GM21576 (cell line): ENCODE measurements around the gene ODC1.
"Not testable (repeated sequence)": the region's sequence is repeated elsewhere in the genome, so short reads cannot be mapped to it uniquely, and the experiment has no call there.

Source experiments
- ATAC-seq: cut with Tn5 transposase; IDR thresholded peaks from one replicate; pipeline ENCODE4 v1.9.1; 2021; ENCODE audit warnings: mild to moderate bottlenecking, moderate library complexity; ENCODE audit not compliant: unreplicated experiment

ODC1 gene

DNA sequence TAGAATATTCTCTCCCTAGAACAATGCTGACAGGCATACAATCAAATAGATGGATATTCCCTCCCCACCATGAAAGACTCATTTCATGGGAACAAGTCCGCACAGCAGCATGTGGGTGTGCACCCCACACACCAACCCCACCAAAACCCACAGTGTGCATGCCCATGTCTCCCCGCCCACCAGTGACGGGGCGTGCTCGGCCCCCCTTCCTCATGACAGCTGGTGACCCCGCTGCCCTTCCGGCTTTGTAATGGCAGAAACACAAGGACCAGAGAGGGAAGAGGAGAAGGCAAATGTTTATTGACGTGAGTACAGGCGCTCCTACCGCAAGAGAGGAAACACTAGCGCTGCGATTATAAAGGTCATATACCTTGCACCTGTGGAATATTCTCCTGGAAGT is 30.8 kb upstream of the ODC1 start:
- no peak for ATAC-seq

DNA sequence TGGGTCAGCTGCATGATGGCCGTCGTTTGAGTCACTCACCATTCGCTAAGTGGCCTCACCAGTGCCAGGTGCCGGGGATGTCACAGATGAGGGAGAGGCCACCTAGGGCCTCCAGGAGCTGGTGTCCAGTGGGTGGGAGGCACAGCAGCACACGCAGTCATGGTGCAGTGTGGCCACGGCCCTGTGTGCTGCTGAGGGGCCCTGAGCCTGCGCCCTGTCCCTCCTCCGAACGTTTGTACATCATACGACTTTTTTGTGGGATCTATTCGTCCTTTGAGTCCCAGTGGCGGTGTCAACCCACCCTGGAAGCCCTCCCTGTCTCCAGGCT is 30.1 kb upstream of the ODC1 start:
- ATAC-seq, result no peak

DNA sequence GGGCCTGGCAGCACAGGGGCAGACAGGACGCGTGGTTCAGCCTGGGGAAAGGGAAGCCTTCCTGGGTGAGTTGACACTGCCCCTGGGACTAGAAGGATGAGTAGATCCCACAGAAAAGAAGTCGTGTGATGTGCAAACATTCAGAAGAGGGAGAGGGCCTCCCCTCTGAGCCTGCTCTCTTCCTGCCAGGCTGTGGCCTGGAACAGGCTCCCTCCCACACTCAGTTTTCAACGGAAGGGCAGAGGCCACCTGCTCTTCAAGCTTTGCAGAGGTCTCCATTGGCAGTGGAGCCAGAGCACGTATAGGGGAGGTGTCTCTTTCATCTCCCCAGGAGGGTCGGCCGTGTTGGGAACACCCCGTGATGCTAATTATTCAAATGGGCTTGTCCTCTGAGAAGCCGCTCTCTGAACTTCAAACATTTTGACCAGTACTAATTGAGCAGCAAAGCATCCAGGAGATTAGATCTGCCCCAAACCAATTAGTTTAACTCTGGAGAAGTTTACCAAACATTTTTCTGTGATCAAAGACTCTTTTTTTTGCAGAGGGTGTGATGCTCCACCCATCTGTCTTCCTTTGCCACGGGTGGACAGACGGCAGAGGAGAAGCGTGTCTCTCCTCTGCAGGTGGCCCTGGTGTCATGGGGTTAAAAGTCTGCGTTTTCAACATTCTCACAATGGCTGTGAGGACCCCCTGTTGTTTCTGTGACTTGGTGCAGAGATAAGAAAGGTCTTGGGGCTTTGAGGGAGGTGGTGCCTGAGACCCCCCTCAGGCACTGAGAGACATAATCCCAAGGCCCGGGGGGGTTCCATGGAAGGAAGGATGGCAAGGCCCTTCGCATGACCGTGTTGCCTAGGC is 29.5 kb upstream of the ODC1 start:
- no peak for ATAC-seq

DNA sequence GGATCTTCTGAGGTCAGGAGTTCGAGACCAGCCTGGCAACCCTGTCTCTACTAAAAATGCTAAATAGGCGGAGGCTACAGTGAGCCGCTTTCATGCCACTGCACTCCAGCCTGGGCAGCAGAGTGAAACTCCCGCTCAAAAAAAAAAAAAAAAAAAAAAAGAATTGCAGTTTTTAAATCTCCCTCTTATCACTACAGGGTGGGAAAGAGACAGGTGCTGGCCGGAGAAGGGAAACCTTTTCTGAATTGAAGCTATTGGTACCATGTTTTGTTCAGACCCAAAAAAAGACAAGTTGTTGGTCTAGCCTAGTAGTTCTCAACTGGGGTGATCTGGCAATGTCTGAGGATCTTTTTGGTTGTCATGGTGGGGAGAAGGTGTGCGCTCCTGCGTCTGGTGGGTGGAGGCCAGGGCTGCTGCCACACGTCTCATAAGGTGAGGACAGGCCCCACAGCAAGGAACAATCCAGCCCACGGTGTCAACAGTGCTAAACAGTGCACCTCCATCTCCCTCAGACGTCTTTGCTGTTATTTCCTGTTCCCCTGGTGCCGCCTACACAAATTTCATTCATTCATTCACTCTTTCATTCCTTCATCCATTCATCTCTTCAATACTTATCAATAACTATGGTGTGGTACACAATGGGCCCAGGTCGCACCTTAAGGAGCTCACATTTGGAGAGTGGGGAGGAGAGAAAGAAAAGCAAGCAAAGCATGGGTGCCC is 28.8 kb upstream of the ODC1 start:
- no peak for ATAC-seq

DNA sequence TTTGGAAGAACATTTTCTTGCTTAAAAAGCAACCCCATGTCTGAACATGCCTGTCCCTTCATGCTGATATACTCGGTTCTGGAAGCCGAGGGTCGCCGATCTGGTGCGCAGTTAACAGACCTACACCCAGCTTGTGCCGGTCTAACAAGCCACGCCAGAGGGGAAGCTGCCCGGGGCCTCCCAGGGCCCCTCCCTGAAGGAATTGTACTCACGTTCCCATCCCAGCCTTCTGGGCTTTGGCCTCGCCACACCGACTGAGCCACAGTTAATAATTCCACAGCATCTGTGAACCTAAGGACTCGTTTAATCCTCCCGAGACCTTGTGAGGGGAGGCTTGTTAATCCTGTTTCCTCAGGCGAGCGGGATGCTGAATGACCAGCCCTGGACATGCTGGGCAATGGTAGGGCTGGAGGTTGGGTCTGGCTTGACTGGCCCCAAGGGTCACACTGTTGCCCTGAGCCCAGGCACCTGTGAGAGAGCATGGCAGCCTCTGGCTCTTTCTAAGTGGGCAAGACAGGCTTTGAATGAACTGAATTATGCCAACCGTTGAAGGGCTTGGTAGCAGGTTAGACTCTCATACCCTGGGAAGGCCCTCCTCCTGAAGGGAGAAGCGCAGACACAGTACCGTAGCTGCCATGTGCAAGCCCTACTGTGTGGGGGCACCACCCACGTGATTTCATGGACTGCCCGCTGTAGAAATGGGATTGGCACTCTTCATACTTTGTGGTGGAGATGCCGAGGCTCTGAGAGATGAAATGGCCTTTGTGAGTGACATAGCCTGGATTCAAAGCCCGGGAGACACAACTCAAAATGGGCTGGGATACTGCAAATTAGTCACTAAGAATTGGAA is 27.9 kb upstream of the ODC1 start:
- ATAC-seq, result no peak

DNA sequence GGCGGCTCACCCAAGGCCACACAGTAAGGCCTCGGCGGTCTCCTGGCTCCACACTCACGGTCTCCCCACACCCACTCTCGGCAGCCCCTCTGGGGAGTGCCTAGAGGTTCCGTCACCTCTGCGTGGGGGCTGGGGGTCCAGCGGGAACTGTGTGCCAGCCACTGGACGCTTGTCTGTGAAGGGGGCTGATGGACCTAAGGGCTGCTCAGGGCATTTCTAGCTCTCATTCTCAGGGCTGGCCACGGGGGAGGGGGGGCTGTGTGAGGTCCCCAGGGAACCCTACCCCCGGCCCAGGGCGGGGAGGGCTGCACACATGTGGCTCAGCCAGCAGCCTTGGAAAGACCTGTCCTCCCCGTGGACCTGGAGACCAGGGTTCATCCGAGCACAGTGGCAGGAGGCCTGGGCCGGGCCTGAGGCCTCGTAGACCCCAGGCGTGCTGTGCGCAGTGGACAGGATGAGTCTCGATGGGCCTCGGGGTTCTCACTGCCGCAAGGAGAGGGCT is 27.1 kb upstream of the ODC1 start:
- ATAC-seq, result no peak

DNA sequence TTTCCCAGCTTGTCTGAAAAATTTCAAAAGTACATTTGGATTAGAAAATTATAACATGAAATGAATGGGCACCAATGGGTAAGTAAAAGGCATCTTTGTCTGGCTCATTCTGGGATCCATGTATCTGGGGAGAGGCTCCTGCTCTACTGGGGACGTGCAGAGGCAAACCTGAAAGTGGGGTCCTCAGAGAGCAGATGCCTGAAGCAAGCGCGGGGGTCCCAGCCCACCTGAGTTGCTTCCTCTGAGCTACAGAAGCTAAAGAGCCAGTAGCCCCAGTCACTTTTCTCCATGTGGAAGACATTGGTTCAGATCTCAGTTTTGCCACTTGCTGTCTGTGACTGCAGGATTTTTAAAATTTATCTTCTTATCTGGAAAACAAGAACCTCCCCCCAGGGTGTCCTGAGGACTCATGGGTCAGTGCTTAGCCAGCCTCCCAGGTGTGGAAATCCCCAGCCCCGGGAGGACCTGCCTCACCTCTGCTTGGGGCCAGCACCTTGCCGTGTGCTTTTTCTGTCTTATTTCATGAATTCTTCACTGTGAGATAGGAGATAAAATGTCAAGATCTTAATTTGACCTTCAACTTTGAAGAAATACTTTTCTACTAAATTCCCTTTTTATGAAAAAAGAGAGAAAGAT is 25.1 kb upstream of the ODC1 start:
- no peak for ATAC-seq

DNA sequence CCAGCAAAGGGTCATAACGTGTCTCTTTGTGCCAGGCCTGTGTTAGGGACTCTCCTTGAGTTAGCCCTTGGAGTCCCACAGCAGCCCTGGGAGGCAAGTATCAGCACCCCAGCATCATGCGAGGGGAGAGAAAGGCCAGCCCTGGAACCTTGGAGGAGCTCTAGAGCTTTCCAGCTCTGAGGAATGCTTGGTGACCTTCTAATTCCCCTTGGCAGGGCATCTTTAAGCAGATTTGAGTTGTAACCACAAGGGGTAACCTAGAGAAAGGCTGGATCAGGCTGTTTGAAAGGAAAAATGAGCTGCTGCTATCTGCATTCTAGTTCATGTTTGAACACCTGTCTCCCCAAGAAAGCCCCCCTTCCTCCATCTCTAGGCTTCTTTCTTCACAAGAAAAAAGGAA is 23.8 kb upstream of the ODC1 start:
- ATAC-seq, result no peak

DNA sequence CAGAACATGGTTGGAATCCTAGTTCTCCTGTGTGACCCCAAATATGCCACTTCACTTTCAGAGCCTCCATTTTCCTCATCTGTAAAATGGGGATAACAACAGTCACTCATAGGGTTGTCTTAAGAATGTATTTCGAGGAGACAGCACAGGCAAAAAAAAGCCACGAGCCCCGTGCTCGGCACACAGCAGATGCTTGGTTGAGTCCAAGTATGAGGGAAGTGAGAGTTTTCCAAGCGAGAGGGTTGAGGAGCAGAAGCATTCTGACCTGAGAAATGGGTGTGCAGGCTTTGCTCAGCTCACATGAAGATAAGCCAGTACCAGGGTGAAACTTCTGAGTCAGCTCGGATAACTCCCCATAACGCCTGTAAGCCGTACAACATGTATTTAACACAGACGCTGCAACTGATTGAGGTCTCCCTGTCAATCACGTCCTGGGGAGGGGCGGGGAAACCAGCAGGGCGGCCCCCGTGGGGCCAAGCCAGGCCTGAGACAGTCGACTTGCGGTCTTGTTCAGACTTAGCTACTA is 23.0 kb upstream of the ODC1 start:
- ATAC-seq, result no peak

DNA sequence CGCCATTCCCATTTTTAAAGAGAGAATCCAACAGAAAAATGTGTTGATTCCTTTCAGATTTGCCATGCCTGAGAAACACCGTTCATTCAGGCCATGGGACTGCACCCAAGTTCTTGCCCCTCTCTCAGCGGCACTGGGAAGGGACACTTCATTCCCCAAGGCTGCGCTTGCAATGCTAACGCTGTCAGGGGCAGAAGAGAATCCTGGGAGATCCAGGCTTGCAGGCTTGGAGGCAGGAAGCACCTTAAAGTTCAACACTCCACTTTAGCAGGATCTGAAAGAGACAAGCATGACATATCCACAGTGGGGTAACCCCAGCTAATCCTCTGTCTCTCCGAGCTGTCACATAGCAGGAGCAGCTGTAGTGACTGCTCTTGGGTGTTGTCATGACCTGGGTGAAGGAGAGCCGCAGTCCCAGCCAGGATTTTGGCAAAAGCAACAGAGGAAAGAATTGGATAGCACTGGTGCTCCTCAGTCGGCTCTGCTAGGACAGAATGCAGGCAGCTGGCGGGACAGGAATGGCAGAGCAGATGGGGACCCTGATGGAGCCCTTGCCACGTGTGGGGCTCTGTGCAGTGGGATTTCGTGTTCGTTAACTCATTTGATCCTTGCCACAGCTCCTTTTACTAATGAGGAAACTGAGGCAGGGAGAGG is 22.0 kb upstream of the ODC1 start:
- ATAC-seq, result no peak

DNA sequence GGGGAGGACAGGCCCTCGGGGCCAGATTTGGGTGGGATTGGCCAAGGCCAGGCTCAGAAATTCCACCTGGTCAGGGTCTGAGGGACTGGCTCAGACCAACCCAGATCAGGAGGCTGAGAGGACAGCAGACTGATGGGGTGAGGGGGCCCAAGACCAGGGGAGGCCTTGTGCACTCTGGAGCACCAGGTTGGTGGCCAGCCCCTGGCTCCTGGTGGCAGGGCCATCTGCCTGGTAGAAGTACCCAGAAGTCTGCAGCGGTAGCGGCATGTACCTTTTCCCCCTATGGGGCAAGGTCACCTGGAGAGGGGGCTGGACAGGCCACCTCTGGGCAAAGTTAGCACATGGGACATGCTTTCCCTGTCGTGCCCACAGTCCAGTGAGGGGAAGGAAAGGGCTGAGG is 21.2 kb upstream of the ODC1 start:
- ATAC-seq, result no peak

DNA sequence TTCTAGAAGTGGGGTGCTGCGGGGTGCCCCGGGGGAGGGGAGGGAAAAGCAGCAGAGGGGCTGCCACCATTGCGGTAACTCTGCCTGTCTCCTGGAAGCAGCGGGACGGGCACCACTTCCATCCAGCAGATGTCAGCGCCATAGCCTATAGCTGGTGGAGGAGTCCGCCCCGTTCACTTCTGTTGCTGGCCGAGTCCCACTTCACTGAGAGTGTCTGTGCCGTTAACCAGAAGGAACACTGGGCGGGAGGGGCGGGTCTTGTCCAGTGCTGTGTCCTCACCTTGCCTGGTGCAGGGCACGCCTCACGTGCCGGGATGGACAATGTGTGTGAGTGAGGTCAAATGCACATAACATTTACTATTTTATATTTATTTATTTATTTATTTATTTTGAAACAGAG is 19.3 kb upstream of the ODC1 start:
- no peak for ATAC-seq

DNA sequence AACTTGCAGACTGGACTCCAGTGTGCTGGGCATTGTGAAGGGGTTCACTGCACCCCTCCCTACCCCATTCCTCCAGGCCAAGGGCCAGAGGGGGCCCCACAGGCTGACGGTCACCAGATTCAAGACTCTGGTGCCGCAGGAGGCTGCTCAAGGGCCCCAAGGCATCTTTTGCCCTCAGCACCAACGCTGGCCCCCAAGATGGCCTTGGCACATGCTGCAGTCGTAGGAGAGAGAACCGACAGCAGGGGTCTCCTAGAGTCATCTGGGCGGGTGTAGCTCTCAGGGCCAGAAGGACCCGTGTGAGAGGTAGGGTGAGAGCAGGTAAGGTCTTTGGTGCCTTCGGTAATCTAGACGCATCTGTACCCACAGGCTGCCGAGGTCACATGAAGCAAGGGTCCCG is 18.7 kb upstream of the ODC1 start:
- ATAC-seq, result no peak

DNA sequence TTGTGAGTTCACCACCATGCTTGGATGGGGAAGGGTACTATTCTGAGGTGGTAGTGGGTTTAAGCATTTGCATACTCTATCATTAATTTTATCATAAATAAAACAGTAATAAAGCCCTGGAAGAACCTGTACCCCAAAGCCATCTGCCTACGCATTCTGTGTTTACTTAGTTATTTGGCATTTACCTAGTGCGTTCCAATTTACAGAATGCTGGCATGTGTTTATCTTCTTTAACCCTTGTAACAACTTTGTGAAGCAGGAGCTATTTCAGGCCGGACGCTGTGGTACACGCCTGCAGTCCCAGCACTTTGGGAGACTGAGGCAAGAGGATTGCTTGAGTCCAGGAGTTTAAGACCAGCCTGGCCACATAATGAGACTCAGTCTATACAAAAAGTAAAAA is 17.8 kb upstream of the ODC1 start:
- no peak for ATAC-seq

DNA sequence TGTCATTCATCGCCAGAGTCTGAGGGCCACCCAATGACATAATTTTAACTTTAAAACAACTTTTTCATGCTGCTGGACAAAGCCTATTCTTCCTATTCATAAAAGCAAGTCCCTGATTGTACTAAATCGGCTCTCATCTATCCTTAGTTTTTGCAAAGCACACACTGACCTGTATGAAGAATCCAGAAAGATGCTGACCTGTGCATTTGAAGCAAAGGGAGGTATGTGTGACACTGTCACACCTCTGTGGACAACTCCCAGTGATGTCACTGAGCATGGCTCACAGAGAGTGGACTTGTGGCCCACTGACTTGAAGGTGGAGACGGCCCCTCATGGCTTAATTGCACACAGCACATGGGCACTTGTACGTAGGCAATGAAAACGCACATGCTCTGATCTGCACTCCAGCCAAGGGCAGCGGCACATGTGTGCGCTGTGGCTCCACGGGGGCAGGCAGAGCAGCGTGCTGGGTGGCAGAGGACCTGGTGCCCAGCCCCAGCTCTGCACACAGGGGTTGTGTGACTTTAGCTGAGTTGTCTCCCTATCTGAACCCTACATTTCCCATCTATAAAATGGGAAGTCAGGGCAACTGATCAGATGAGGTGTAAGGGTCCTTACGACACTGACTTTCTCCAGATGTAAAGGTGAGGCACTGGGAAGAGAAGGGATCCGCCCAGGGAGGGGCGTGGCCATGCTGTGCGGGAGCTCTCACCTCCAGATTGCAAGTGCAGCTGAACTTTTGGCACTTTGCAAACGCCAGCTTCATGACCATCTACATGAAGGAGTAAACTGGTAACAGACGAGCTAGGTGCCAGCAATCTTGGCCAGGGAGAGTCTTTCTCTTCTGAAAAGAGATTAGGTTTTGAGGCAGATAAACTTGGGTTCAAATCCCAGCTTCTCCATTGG is 14.3 kb upstream of the ODC1 start:
- ATAC-seq, result no peak

DNA sequence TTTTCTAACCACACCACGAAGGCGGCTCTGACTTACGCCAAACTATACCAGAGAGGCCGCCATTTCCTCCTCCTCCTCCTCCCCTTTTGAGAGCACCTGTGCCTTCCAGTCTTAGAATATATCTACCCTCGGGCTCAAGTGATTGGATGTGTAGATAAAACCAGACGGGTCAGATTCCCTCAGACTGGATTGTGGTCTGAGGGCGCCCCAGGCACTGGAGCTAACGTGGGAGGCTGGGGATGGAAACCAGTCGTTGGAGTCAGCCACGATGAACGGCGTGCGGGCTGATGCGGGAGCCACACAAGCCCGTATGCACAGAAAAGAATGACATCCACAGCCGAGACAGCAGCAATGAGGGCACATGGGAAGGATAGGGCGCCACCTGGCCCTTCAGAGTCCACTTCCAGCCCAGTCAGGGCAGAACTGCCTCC is 12.3 kb upstream of the ODC1 start:
- ATAC-seq, result no peak

DNA sequence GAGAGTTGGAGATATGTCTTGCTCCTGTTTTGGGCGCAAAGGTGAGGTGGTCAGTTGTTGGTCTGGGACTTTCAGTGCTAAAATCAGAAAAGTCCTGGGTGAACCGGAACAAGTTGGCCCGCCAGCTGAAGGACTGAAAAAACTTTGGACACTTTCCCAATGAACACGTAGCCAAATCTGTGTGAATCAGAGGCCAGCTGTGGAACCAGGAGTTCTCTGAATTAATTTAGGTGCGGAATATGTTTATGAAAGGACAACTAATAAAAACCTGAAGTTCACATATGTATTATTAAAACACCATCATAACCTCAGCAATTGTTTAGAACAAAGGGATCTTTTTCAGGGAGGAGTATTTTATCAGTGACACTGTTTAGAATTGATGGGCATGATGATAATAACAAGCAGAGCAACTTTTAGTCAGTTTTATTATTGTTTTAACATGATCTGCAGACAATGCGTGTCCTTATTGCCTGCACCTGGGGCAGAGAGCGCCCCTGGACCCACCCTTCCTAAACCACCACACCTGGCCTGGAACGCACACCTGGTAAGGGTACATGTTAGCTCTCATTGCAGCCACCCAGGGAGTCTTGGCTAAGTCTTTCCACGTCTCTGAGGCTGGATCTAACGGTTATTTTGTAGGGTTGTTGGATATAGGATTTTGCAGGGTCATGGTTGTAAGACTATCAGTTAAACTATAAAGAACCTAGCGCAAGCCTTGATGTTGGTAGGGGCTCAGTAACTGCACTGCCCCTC is 9.9 kb upstream of the ODC1 start:
- ATAC-seq, result no peak

DNA sequence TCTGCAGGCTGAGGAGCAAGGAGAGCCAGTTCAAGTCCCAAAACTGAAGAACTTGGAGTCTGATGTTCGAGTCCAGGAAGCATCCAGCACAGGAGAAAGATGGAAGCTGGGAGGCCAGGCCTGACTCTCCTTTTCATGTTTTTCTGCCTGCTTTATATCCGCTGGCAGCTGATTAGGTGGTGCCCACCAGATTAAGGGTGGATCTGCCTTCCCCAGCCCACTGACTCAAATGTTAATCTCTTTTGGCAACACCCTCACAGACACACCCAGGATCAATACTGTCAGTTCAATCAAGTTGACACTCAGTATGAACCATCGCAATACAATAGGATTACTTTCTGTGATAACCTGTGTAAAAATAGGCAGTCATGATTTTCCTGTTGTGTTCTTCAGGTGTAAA is 9.1 kb upstream of the ODC1 start:
- ATAC-seq, result not testable (repeated sequence)

DNA sequence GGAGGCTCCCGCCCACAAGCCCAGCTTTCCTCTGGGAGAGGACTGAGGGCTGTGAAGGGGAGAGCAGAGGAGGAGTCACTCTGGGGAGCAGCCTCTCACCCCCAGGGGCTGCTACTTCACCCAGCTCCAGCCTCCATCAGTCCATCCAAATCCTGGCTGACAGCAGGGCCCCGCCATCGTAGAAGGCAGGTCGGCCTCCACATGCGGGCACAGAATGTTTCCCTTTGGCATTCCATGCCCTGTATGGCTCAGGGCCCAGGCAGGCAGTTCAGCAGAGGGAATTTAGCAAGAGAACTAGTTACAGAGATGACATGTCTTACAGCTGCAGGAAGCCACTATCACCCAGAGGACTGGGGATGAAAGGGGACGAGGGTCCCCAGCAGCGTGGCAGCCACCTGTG is 6.4 kb upstream of the ODC1 start:
- ATAC-seq, result no peak
